ENCODE data around the gene SRPK2.

DNA sequence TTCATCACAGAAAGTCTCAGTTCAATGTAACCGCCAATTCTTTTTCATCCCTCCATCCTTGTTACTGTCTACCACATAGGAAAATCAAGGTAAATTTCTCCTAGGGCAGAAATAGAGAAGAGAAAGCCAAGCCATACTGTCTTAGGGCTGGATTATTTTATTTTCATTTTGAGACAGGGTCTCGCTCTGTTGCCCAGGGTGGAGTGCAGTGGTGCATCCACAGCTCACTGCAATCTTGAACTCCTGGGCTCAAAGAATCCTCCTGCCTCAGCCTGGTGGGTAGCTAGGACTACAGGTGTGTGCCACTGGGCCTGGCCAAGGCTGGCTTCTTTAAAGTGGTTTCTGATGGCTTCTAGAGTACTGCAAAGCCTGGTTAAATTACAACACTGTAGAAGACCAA, 181.7 kb downstream of the SRPK2 start:
- no peak for TF ChIP-seq CTCF (IDR thresholded peaks at IDR 0.05)
- no peak for TF ChIP-seq EZH2 (IDR thresholded peaks at IDR 0.05; ENCODE audit: borderline replicate concordance, insufficient read depth, low read depth, low read length, poor library complexity, severe bottlenecking)
